AG09319 (cell line): ENCODE results near the gene MICAL1.

Experiments
- DNase-seq: peaks from one replicate; pipeline ENCODE4 v3.0.0-alpha.2; 2010; ENCODE audit warnings: low read depth; ENCODE audit errors: extremely low read depth
- TF ChIP-seq, protein P1 (sequence below): IDR thresholded peaks from 2 replicates; pipeline ENCODE4 v1.5.1; 2011; ENCODE audit warnings: low read depth, mild to moderate bottlenecking, inconsistent platforms, low read length, moderate library complexity

Gene MICAL1

DNA sequence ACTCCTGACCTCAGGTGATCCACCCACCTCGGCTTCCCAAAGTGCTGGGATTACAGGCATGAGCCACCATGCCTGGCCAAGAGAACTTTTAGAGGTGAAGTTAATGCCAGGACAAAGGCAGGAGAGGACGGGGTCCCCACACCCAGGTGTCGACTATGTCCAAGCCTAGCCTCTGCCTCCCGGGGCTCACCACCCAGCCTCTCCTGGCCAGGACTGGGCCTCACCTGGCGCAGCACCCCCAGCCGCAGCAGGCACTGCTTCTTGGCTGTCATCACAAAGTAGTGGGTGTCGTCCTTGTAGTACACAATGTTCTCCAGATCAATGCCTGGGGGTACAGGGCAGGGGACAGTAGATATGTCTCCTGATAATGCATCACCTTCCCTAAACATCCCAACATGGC is 4.2 kb downstream of the MICAL1 start:
- DNase-seq: no peak
- TF ChIP-seq, protein P1, sequence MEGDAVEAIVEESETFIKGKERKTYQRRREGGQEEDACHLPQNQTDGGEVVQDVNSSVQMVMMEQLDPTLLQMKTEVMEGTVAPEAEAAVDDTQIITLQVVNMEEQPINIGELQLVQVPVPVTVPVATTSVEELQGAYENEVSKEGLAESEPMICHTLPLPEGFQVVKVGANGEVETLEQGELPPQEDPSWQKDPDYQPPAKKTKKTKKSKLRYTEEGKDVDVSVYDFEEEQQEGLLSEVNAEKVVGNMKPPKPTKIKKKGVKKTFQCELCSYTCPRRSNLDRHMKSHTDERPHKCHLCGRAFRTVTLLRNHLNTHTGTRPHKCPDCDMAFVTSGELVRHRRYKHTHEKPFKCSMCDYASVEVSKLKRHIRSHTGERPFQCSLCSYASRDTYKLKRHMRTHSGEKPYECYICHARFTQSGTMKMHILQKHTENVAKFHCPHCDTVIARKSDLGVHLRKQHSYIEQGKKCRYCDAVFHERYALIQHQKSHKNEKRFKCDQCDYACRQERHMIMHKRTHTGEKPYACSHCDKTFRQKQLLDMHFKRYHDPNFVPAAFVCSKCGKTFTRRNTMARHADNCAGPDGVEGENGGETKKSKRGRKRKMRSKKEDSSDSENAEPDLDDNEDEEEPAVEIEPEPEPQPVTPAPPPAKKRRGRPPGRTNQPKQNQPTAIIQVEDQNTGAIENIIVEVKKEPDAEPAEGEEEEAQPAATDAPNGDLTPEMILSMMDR: no peak

GRCh38 chr6:109450801-109451200 is 4.8 kb downstream of the MICAL1 start:
- TF ChIP-seq, protein P1: no peak
- no peak for DNase-seq

DNA sequence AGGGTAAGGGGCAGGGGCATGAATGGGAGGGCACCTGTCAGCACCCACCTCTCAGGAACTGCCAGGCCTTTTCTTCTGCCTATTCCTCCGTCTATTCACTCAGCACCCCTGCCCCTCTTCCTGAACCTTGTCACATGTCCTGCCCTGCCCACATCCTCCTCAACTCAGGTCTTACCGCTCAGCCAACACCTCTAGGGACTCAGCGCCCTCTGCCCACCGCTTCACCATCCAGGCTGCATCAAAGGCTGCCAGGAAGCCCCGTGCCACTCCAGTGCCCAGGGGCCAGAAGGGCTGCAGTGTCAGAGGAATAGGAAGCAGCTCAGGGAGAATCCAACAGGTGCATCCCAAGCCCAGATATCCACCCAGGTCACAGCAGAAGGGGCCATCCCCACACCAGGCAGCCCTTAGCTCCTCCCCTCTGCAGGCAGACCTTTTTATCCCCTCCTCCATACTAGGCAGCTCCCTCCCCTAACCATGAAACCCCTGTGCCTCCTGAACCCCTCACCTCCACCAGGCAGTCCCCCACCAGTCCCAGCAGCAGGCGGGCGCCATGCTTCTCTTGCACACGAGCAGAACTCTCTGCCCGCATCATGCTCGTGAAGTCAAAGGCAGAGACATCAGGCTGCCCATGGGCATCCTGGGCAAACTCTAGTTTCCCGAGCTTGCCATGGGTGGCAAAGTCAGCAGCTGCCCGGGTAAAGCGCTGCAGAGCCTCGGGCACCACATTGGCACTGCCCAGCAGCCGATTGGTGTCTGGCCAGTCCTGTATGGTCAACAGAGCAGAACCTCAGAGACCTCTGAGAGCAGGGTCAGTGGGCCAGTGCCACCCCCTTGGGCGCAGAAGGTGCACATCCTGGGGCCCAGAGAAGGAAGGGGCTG is 5.5 kb downstream of the MICAL1 start:
- DNase-seq: no peak
- TF ChIP-seq, protein P1: no peak

DNA sequence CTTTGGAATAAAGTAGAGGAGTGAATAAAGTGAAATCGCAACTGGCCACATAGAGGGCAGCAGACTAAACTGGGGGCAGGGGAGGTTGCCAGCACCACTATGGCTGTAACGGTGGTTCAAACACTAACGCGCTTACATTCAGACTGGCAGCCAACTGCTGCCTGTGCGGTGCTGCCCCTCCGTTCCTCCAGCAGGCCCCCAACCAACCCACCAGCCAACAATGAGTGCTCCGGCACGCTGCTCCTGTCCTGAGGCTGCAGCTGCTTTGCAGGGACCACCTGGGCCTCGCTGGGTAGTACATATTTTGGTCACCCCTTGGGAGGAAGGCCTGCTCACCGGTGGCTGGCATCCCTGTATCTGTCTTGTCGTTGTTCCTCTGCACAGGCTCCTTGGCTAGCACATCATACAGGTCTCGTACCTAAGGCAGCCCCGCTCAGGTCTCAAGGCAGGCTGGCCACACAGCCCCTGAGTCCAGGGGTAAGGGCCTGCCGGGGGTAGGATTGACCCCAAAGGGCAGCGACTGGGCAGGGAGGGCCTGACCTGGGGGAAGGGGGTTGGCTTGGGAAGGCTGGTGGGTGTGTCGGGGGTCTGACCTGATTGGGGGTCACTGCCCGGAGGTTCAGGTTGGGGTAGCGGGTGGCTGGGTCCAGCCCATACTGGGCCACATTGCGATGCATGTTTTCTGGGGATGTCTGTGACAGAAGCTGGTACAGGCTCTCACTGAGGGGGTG is 6.3 kb downstream of the MICAL1 start:
- DNase-seq: no peak
- TF ChIP-seq, protein P1: no peak

GRCh38 chr6:109448615-109449014 is 7.0 kb downstream of the MICAL1 start:
- TF ChIP-seq, protein P1: no peak
- no peak for DNase-seq

- no peak for DNase-seq
- TF ChIP-seq, protein P1: no peak
Measured at GRCh38 chr6:109447878-109448555, 7.6 kb downstream of the MICAL1 start.

- DNase-seq: no peak
- TF ChIP-seq, protein P1: no peak
Measured at GRCh38 chr6:109447087-109447486, 8.5 kb downstream of the MICAL1 start.
